Spleen (tissue), 7 donors: ENCODE data around the gene TXK.

Source experiments
- POLR2A ChIP-seq, 3 donors: fragments of 450-650 bp; IDR thresholded peaks; one replicate each; pipeline ENCODE4 v1.5.1; 2017; ENCODE audit warnings: antibody characterized with exemption in 3 of 3, mild to moderate bottlenecking in 1 of 3
- POLR2AphosphoS5 ChIP-seq, 3 donors: sonication (generic); formaldehyde crosslinking; IDR thresholded peaks; one replicate each; pipeline ENCODE4 v1.5.1; 2017; ENCODE audit warnings: antibody characterized with exemption in 3 of 3
- TF ChIP-seq, protein P1 (sequence below), 11 experiments: fragments of 200-600 bp in 7 of 11; fragments of 450-650 bp in 4 of 11; sonication (generic) in 4 of 11; IDR thresholded peaks in 8 of 11; conservative IDR thresholded peaks in 3 of 11; 1 replicate in 7 of 11; 2 replicates in 4 of 11; pipeline versions ENCODE4 v1.4.0 to v1.8.0; 2016 to 2021; ENCODE audit warnings: antibody characterized with exemption in 11 of 11, inconsistent platforms in 4 of 11, mild to moderate bottlenecking in 1 of 11
- donor health status: DM: no; HTN: no; CAD: no; lungs with moderate emphysema.
- donor health status: DM: no; HTN: no; CAD: no.
- donor health status: DM: no; HTN: no; CAD: no.

DNA sequence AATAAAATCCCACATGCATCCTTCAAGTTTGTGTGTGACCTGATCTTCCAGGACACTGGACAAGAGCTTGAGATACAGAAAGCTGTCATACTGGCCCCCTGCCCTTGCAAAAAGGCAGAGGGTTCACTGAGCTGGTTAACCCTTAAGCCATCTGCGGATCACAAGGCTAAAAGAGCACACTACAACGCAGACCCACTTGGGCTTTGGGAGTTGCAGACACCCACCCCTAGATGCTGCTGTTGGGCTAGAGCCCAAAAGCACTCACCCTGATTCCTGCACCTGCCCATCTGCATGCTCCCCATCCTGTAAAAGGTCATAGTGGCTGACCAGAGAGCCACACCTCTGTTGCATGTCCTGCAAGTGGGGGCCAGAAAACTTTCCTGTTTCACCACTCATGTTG lies 51.1 kb downstream of the TXK start:
- TF ChIP-seq, protein P1, sequence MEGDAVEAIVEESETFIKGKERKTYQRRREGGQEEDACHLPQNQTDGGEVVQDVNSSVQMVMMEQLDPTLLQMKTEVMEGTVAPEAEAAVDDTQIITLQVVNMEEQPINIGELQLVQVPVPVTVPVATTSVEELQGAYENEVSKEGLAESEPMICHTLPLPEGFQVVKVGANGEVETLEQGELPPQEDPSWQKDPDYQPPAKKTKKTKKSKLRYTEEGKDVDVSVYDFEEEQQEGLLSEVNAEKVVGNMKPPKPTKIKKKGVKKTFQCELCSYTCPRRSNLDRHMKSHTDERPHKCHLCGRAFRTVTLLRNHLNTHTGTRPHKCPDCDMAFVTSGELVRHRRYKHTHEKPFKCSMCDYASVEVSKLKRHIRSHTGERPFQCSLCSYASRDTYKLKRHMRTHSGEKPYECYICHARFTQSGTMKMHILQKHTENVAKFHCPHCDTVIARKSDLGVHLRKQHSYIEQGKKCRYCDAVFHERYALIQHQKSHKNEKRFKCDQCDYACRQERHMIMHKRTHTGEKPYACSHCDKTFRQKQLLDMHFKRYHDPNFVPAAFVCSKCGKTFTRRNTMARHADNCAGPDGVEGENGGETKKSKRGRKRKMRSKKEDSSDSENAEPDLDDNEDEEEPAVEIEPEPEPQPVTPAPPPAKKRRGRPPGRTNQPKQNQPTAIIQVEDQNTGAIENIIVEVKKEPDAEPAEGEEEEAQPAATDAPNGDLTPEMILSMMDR (IDR thresholded peaks at IDR 0.05 in 8 of 11, conservative IDR thresholded peaks at IDR 0.05 in 3 of 11): no peak
- TF ChIP-seq POLR2AphosphoS5 (IDR thresholded peaks at IDR 0.05) (no peak), POLR2A (IDR thresholded peaks at IDR 0.05) (no peak)
